ENCODE results near the gene PCNX3. TPM values are rescaled to one million over a fixed set of nuclear protein-coding genes. Genes with fewer than 3 reads are reported as not detected.

The PCNX3 gene
- polyA plus RNA-seq (ENCODE audit: low read depth in 6 of 6): 1 to 10 TPM in 5 of 6 donors, not detected in 1; 1.7 to 5.9 (median 3.0) TPM

DNA sequence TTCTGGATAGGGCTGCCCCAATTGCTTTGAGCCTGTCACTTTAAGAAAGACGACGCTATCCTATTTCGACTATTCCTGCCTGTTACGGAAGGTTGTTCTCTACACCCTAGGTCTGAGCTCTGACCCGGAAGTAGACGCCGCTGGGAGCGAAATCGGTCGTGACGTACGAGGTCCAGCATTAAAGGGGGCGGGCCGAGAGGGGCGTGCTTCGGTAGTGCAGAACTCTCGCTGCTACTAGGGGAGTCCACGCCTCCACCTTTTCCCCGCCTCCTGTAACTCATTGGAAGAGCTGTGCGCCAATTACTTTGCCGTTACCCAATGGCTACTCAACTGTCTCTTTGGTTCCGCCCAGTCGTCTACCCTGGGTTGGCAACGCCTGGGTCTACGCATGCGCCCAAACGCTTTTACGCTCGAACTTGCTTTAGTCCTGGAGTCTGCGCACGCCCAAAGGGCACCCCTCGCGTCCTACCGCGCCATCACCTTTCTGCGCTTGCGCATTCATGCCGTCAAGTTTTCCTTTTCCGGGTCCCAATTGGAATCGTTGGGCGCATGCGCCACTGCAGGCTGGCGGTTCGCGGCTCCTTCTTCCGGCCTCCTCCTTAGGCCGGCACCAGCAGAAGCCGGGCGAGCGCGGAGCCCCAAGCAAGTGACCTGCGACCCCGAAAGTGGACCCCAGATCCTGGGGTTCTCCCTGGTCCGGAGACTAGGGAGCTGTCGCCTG, at the start of gene PCNX3:
Gene PCNX3 (plus strand): TSS at position 548 of the 721 bp plus-strand sequence. CDS start 536 bp downstream, outside the sequence.
- Mint-ChIP-seq H3K27me3 (no peaks in the 10 kb centered on the region), H3K4me3 (peak within 1 kb of the TSS; percentile 93 to 100 (median 96)), H3K36me3 (peaks cover 0 to 7% of the 10 kb centered on the region in 2 donors), H3K27ac (peak within 1 kb of the TSS; percentile 77 to 99 (median 98)), H3K9me3 (no peaks in the 10 kb centered on the region), H3K4me1 (peaks cover 35 to 50% (median 45%) of the 10 kb centered on the region in 3 donors)
- DNase-seq: peak; percentile 100
- ATAC-seq (ENCODE audit: low read depth in 2 of 2): peak; percentile 83 to 85

GRCh38 chr11:65569164-65569972, 46.2 kb upstream of the PCNX3 start:
- H3K27ac Mint-ChIP-seq: peak overlapping the region; percentile 99 to 100 (median 100)
- H3K27me3 Mint-ChIP-seq: no peaks in the 10 kb centered on the region
- no peaks in the 10 kb centered on the region for H3K9me3 Mint-ChIP-seq
- peaks cover 59 to 74% (median 70%) of the 10 kb centered on the region in 3 donors for H3K4me1 Mint-ChIP-seq
- peak overlapping the region; percentile 96 to 99 (median 99) for H3K4me3 Mint-ChIP-seq
- DNase-seq: no peak
- ATAC-seq (ENCODE audit: low read depth in 2 of 2): peak; percentile 16 to 17
- H3K36me3 Mint-ChIP-seq: no peaks in the 10 kb centered on the region

DNA sequence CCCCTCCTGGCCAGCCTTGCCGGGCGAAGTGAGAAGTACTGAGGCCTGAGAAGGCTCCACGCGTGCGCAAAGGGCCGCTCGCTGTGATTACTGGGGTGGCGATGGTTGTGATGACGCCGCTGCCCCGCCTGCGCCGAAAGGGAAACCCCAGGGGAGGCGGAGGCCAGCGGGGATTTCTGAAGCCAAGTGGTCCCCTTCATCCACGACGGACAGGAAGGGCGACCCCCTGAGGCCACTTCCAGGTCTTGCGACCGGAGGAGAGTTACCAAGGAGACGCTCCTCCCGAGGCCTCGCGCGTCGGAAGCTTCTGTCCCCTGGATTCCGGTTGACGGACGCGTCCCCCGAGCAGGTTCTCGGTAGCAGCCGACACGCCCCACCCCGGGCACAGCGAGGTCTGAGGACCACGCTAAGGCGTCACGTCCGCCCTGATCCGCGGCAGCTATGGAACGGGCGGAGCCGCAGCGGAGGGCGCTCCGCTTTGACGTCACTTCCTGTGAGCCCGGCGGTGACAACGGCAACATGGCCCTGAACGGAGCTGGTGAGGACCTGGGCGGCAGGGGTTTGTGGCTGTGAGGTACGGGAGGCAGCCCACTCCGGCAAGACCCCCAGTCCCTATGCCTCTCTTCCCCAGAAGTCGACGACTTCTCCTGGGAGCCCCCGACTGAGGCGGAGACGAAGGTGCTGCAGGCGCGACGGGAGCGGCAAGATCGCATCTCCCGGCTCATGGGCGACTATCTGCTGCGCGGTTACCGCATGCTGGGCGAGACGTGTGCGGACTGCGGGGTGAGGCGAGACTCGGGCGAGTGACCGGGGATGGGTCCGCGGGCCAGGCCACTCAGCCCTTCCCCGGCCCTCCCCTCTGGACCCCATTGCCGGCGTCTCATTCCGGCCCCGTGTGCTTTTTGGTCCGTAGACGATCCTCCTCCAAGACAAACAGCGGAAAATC, 45.3 kb upstream of the PCNX3 start, which contains the start of gene ZNRD2:
Gene ZNRD2 (plus strand): TSS at position 505 of the 946 bp plus-strand sequence. CDS start 15 bp downstream, at position 520.
- Mint-ChIP-seq H3K36me3 (no peaks in the 10 kb centered on the region), H3K27me3 (no peaks in the 10 kb centered on the region), H3K9me3 (no peaks in the 10 kb centered on the region), H3K27ac (peak within 1 kb of the TSS; percentile 99 to 100 (median 100)), H3K4me3 (peak within 1 kb of the TSS; percentile 96 to 99 (median 99)), H3K4me1 (peaks cover 60 to 78% (median 77%) of the 10 kb centered on the region in 3 donors)
- peak; percentile 72 to 73 for ATAC-seq (ENCODE audit: low read depth in 2 of 2)
- DNase-seq: peak; percentile 98

- no peak for ATAC-seq (ENCODE audit: low read depth in 2 of 2)
- H3K9me3 Mint-ChIP-seq: no peaks in the 10 kb centered on the region
- H3K27me3 Mint-ChIP-seq: no peaks in the 10 kb centered on the region
- H3K27ac Mint-ChIP-seq: peak overlapping the region in 5 of 6 donors; percentile 47 to 100 (median 99)
- peaks cover 55 to 74% (median 72%) of the 10 kb centered on the region in 3 donors for H3K4me1 Mint-ChIP-seq
- H3K36me3 Mint-ChIP-seq: no peaks in the 10 kb centered on the region
- H3K4me3 Mint-ChIP-seq: peak overlapping the region; percentile 96 to 99 (median 99)
- DNase-seq: no peak
Observed at GRCh38 chr11:65571420-65571819, 44.2 kb upstream of the PCNX3 start.

- Mint-ChIP-seq H3K27ac (peak overlapping the region; percentile 70 to 100 (median 97)), H3K9me3 (no peaks in the 10 kb centered on the region), H3K27me3 (no peaks in the 10 kb centered on the region), H3K36me3 (no peaks in the 10 kb centered on the region), H3K4me3 (peak overlapping the region; percentile 96 to 99 (median 99)), H3K4me1 (peaks cover 59 to 77% (median 72%) of the 10 kb centered on the region in 3 donors)
- no peak for ATAC-seq (ENCODE audit: low read depth in 2 of 2)
- no peak for DNase-seq
Observed at GRCh38 chr11:65571940-65572339, 43.6 kb upstream of the PCNX3 start.

GRCh38 chr11:65572356-65573051, 43.1 kb upstream of the PCNX3 start, which contains the start of gene FAM89B:
TSS of gene FAM89B (plus strand) at chr11:65572538. CDS start at chr11:65572670, 132 bp downstream.
- ATAC-seq (ENCODE audit: low read depth in 2 of 2) (peak; percentile 4 to 9), DNase-seq (peak; percentile 84)
- peaks cover 60 to 82% (median 72%) of the 10 kb centered on the region in 3 donors for H3K4me1 Mint-ChIP-seq
- peak within 1 kb of the TSS; percentile 96 to 99 (median 99) for H3K4me3 Mint-ChIP-seq
- H3K27ac Mint-ChIP-seq: peak within 1 kb of the TSS; percentile 98 to 100 (median 99)
- H3K36me3 Mint-ChIP-seq: no peaks in the 10 kb centered on the region
- H3K27me3 Mint-ChIP-seq: no peaks in the 10 kb centered on the region
- no peaks in the 10 kb centered on the region for H3K9me3 Mint-ChIP-seq

- ATAC-seq (ENCODE audit: low read depth in 2 of 2) (no peak), DNase-seq (no peak)
- Mint-ChIP-seq H3K27ac (peak overlapping the region; percentile 95 to 100 (median 99)), H3K4me3 (peak overlapping the region; percentile 92 to 99 (median 96)), H3K27me3 (no peaks in the 10 kb centered on the region), H3K36me3 (no peaks in the 10 kb centered on the region), H3K9me3 (no peaks in the 10 kb centered on the region), H3K4me1 (peaks cover 62 to 85% (median 75%) of the 10 kb centered on the region in 3 donors)
Observed at GRCh38 chr11:65573391-65574079, 42.0 kb upstream of the PCNX3 start.

DNA sequence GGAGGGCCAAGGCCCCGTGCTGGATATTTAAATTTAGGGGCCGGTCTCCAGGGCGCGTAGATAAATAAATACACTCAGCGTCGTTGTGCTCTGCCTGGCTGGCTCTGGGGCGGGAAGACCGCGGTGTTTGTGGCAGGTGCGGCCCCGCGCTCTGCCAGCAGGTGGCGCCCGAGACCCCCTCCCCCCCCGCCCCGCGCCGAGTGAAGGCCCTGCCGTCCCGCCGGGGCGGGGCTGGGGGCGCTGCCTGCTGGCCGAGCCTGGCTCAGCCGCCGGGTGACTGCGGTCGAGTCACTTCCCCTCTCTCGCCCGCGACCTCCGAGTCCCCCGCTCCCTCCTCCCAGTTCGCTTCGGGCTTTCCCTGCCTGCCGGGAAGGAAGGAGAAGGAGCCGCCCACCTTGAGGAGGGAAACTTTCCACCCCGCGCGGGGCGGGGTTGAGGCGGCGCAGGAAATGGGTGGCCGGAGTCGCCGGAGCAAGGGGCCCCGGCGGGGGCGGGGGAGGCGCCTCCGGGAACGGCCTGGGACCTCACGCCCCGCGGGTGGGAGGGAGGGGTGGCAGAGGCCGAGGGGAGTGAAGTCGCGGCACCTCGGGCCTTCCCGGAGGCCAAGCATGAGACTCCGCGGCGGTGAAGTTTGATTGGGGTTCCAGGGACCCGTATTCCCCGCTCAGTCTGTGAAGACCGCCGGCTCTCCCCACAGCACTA, 41.3 kb upstream of the PCNX3 start:
- Mint-ChIP-seq H3K27me3 (no peaks in the 10 kb centered on the region), H3K27ac (peak overlapping the region; percentile 95 to 100 (median 99)), H3K4me3 (peak overlapping the region; percentile 96 to 99 (median 97)), H3K4me1 (peaks cover 57 to 81% (median 75%) of the 10 kb centered on the region in 3 donors), H3K36me3 (no peaks in the 10 kb centered on the region), H3K9me3 (no peaks in the 10 kb centered on the region)
- DNase-seq (peak; percentile 90), ATAC-seq (ENCODE audit: low read depth in 2 of 2) (peak; percentile 31)

DNA sequence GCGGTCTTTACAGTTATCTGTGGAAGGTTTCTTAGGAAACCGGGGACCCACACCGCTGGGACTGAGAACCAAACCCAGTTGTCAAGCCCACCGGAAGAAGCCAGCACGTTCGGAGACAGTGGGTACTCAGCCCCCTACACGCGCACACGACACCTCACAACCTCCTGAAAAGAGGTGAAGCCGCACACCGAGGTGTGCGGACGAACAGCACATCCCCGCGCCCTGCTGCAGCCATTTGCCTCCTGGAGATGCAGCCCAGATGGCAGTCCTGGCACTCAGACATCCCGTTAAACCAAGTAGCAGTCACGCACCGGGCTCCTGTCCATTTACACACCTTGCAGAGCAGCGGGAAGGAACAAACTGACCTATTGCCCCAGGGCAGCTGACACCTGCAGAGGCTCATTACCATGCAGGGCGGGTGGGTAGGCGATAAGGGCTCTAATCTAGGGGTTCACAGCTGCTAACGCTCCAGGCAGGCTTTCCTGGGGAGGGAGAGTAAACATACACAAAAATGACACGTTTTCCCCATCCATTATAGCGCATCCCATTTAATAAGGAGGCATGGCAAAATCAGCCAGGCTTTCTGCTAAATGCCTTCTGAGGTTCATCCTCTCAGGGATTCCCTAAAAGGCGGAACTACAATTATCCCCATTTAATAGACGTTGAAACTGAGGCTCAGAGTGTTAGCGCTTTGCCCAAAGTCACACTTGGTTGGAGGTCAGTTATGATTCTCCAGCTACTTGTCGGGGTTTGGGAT, 40.6 kb upstream of the PCNX3 start:
- DNase-seq: no peak
- peak overlapping the region; percentile 95 to 100 (median 98) for H3K27ac Mint-ChIP-seq
- H3K4me1 Mint-ChIP-seq: peaks cover 51 to 74% (median 71%) of the 10 kb centered on the region in 3 donors
- no peaks in the 10 kb centered on the region for H3K36me3 Mint-ChIP-seq
- no peak for ATAC-seq (ENCODE audit: low read depth in 2 of 2)
- no peaks in the 10 kb centered on the region for H3K27me3 Mint-ChIP-seq
- no peaks in the 10 kb centered on the region for H3K9me3 Mint-ChIP-seq
- peak overlapping the region; percentile 96 to 99 (median 97) for H3K4me3 Mint-ChIP-seq

DNA sequence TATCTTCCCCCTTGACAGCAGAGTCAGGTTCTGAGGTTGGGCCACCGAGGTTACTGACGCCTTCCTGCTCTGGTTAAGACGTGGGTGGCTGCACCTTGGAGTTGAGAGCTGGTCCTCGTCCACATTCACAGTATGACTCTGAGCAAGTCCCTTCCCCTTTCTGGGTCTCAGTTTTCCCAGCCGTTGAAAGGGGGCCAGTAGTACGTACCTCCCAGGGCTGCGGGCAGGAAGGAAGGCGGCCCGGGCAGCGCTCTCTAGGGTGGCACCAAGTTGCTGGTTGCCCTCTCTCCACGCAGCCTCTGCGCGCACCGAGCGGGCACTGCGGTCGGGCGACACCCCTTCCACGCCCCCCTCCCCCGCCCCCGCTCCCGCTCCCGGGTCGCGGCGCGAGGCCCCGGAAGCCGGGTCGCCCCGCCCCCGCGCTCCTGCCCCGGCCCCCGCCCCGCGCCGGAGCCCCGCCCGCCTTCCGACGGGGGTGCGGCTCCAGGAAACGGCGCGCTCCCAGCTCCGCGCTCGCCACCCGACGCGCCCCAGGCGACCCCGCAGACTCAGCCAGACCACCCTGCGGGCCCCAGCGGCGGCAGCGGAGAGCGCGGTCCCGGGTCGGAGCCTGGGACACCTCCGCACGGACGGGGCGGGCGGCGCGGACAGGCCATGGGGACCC, 39.9 kb upstream of the PCNX3 start, which contains the start of gene EHBP1L1:
Gene EHBP1L1 (plus strand): TSS at position 486 of the 664 bp plus-strand sequence. CDS start 250 bp downstream, outside the sequence.
- H3K27me3 Mint-ChIP-seq: no peaks in the 10 kb centered on the region
- ATAC-seq (ENCODE audit: low read depth in 2 of 2) (peak; percentile 13 to 15), DNase-seq (peak; percentile 79)
- peaks cover 46 to 67% (median 65%) of the 10 kb centered on the region in 3 donors for H3K4me1 Mint-ChIP-seq
- peak within 1 kb of the TSS; percentile 96 to 99 (median 97) for H3K4me3 Mint-ChIP-seq
- H3K27ac Mint-ChIP-seq: peak within 1 kb of the TSS; percentile 95 to 100 (median 99)
- no peaks in the 10 kb centered on the region for H3K9me3 Mint-ChIP-seq
- peaks cover 0 to 2% of the 10 kb centered on the region in 2 donors for H3K36me3 Mint-ChIP-seq

All from naive B cell (primary cell).